ENCODE results near the gene CYP1B1. TPM values are rescaled to one million over a fixed set of nuclear protein-coding genes. Genes with fewer than 3 reads are reported as not detected.

CYP1B1 gene
- total and polyA plus RNA-seq, 3 experiments from 2014 or later = 19.4 TPM; not detected in 1

- Mint-ChIP-seq H3K9me3 (peaks cover 0 to 12% (median 4%) of the 10 kb centered on the region in 5 donors), H3K4me3 (peak overlapping the region in 1 of 7 donors; percentile 13), H3K4me1 (no peaks in the 10 kb centered on the region), H3K36me3 (peaks cover 0 to 2% (median 0%) of the 10 kb centered on the region in 3 donors), H3K27ac (no peak overlapping the region), H3K27me3 (peaks cover 17 to 57% of the 10 kb centered on the region in 2 donors)
- H3K27ac ChIP-seq (ENCODE audit: low read depth, low read length) = no peak overlapping the region
- ChIA-PET POLR2A (no interaction called here), CTCF (interaction anchor here (1.0 kb wide), 1 partner anchor 15 kb away, joined by 3 read pairs; no protein-coding TSS in a partner anchor)
- H3K4me1 ChIP-seq (ENCODE audit: insufficient read depth, low read length) = no peaks in the 10 kb centered on the region
- H3K4me3 ChIP-seq (ENCODE audit: low read length) = no peak overlapping the region
- no peaks in the 10 kb centered on the region for H3K9me3 ChIP-seq (ENCODE audit: low read length)
- H3K36me3 ChIP-seq (ENCODE audit: insufficient read depth, low read length) = no peaks in the 10 kb centered on the region
- DNase-seq = no peak
- H3K27me3 ChIP-seq (ENCODE audit: insufficient read depth, low read length, poor library complexity, severe bottlenecking) = no peaks in the 10 kb centered on the region
Observed at GRCh38 chr2:38106405-38107094, 30.6 kb upstream of the CYP1B1 start.

GRCh38 chr2:38105922-38106321, 30.0 kb upstream of the CYP1B1 start:
- Histone ChIP-seq H3K4me1 (ENCODE audit: insufficient read depth, low read length) (no peaks in the 10 kb centered on the region), H3K4me3 (ENCODE audit: low read length) (no peak overlapping the region), H3K36me3 (ENCODE audit: insufficient read depth, low read length) (no peaks in the 10 kb centered on the region), H3K27me3 (ENCODE audit: insufficient read depth, low read length, poor library complexity, severe bottlenecking) (peaks cover under 1% of the 10 kb centered on the region), H3K27ac (ENCODE audit: low read depth, low read length) (no peak overlapping the region), H3K9me3 (ENCODE audit: low read length) (no peaks in the 10 kb centered on the region)
- ChIA-PET POLR2A (no interaction called here), CTCF (interaction anchor here (1.0 kb wide), 1 partner anchor 16 kb away, joined by 3 read pairs; no protein-coding TSS in a partner anchor)
- H3K4me1 Mint-ChIP-seq = no peaks in the 10 kb centered on the region
- no peak for DNase-seq
- peaks cover 12 to 58% of the 10 kb centered on the region in 2 donors for H3K27me3 Mint-ChIP-seq
- H3K4me3 Mint-ChIP-seq = no peak overlapping the region
- peaks cover 0 to 12% (median 4%) of the 10 kb centered on the region in 5 donors for H3K9me3 Mint-ChIP-seq
- no peaks in the 10 kb centered on the region for H3K36me3 Mint-ChIP-seq
- peak overlapping the region in 1 of 8 donors; percentile 22 for H3K27ac Mint-ChIP-seq

GRCh38 chr2:38104598-38104997, 28.6 kb upstream of the CYP1B1 start:
- Histone ChIP-seq H3K27ac (ENCODE audit: low read depth, low read length) (no peak overlapping the region), H3K36me3 (ENCODE audit: insufficient read depth, low read length) (no peaks in the 10 kb centered on the region), H3K4me1 (ENCODE audit: insufficient read depth, low read length) (no peaks in the 10 kb centered on the region), H3K4me3 (ENCODE audit: low read length) (no peak overlapping the region), H3K9me3 (ENCODE audit: low read length) (no peaks in the 10 kb centered on the region), H3K27me3 (ENCODE audit: insufficient read depth, low read length, poor library complexity, severe bottlenecking) (peaks cover 3% of the 10 kb centered on the region)
- no peak overlapping the region for H3K4me3 Mint-ChIP-seq
- peaks cover 0 to 14% (median 4%) of the 10 kb centered on the region in 5 donors for H3K9me3 Mint-ChIP-seq
- ChIA-PET POLR2A (no interaction called here), CTCF (no interaction called here)
- H3K36me3 Mint-ChIP-seq = no peaks in the 10 kb centered on the region
- no peaks in the 10 kb centered on the region for H3K4me1 Mint-ChIP-seq
- no peak overlapping the region for H3K27ac Mint-ChIP-seq
- no peak for DNase-seq
- H3K27me3 Mint-ChIP-seq = peaks cover 20 to 63% of the 10 kb centered on the region in 2 donors

GRCh38 chr2:38100328-38100727, 24.4 kb upstream of the CYP1B1 start:
- Mint-ChIP-seq H3K9me3 (peaks cover 0 to 11% (median 4%) of the 10 kb centered on the region in 5 donors), H3K36me3 (no peaks in the 10 kb centered on the region), H3K27ac (no peak overlapping the region), H3K4me1 (peaks cover 4 to 14% (median 7%) of the 10 kb centered on the region in 3 donors), H3K27me3 (peaks cover 19 to 88% of the 10 kb centered on the region in 2 donors), H3K4me3 (no peak overlapping the region)
- DNase-seq = no peak
- CTCF ChIA-PET = no interaction called here
- Histone ChIP-seq H3K4me3 (ENCODE audit: low read length) (no peak overlapping the region), H3K9me3 (ENCODE audit: low read length) (no peaks in the 10 kb centered on the region), H3K4me1 (ENCODE audit: insufficient read depth, low read length) (no peaks in the 10 kb centered on the region), H3K36me3 (ENCODE audit: insufficient read depth, low read length) (no peaks in the 10 kb centered on the region), H3K27me3 (ENCODE audit: insufficient read depth, low read length, poor library complexity, severe bottlenecking) (peaks cover 24% of the 10 kb centered on the region), H3K27ac (ENCODE audit: low read depth, low read length) (no peak overlapping the region)
- POLR2A ChIA-PET = no interaction called here

- POLR2A ChIA-PET = no interaction called here
- Mint-ChIP-seq H3K36me3 (no peaks in the 10 kb centered on the region), H3K27me3 (peaks cover 19 to 86% of the 10 kb centered on the region in 2 donors), H3K4me3 (no peak overlapping the region), H3K9me3 (peaks cover 0 to 11% (median 4%) of the 10 kb centered on the region in 5 donors), H3K4me1 (peaks cover 4 to 14% (median 7%) of the 10 kb centered on the region in 3 donors), H3K27ac (no peak overlapping the region)
- no peaks in the 10 kb centered on the region for H3K9me3 ChIP-seq (ENCODE audit: low read length)
- DNase-seq = no peak
- no peaks in the 10 kb centered on the region for H3K36me3 ChIP-seq (ENCODE audit: insufficient read depth, low read length)
- H3K4me3 ChIP-seq (ENCODE audit: low read length) = no peak overlapping the region
- no peaks in the 10 kb centered on the region for H3K4me1 ChIP-seq (ENCODE audit: insufficient read depth, low read length)
- CTCF ChIA-PET = no interaction called here
- no peak overlapping the region for H3K27ac ChIP-seq (ENCODE audit: low read depth, low read length)
- H3K27me3 ChIP-seq (ENCODE audit: insufficient read depth, low read length, poor library complexity, severe bottlenecking) = peaks cover 28% of the 10 kb centered on the region
Observed at GRCh38 chr2:38099099-38100028, 23.4 kb upstream of the CYP1B1 start.

GRCh38 chr2:38098421-38099098, 22.6 kb upstream of the CYP1B1 start:
- Histone ChIP-seq H3K27me3 (ENCODE audit: insufficient read depth, low read length, poor library complexity, severe bottlenecking) (peaks cover 28% of the 10 kb centered on the region), H3K4me3 (ENCODE audit: low read length) (no peak overlapping the region), H3K9me3 (ENCODE audit: low read length) (no peaks in the 10 kb centered on the region), H3K4me1 (ENCODE audit: insufficient read depth, low read length) (no peaks in the 10 kb centered on the region), H3K27ac (ENCODE audit: low read depth, low read length) (no peak overlapping the region), H3K36me3 (ENCODE audit: insufficient read depth, low read length) (no peaks in the 10 kb centered on the region)
- no peak for DNase-seq
- no peaks in the 10 kb centered on the region for H3K36me3 Mint-ChIP-seq
- H3K27ac Mint-ChIP-seq = no peak overlapping the region
- peaks cover 0 to 7% (median 4%) of the 10 kb centered on the region in 5 donors for H3K9me3 Mint-ChIP-seq
- H3K4me1 Mint-ChIP-seq = peaks cover 4 to 14% (median 7%) of the 10 kb centered on the region in 3 donors
- H3K4me3 Mint-ChIP-seq = no peak overlapping the region
- CTCF ChIA-PET = no interaction called here
- POLR2A ChIA-PET = no interaction called here
- peaks cover 19 to 86% of the 10 kb centered on the region in 2 donors for H3K27me3 Mint-ChIP-seq

GRCh38 chr2:38097988-38098385, 22.0 kb upstream of the CYP1B1 start:
- H3K36me3 Mint-ChIP-seq = no peaks in the 10 kb centered on the region
- Histone ChIP-seq H3K27ac (ENCODE audit: low read depth, low read length) (no peak overlapping the region), H3K9me3 (ENCODE audit: low read length) (no peaks in the 10 kb centered on the region), H3K4me3 (ENCODE audit: low read length) (no peak overlapping the region), H3K27me3 (ENCODE audit: insufficient read depth, low read length, poor library complexity, severe bottlenecking) (peaks cover 28% of the 10 kb centered on the region), H3K36me3 (ENCODE audit: insufficient read depth, low read length) (no peaks in the 10 kb centered on the region), H3K4me1 (ENCODE audit: insufficient read depth, low read length) (no peaks in the 10 kb centered on the region)
- H3K27me3 Mint-ChIP-seq = peaks cover 19 to 87% of the 10 kb centered on the region in 2 donors
- no peak for DNase-seq
- no peak overlapping the region for H3K4me3 Mint-ChIP-seq
- ChIA-PET POLR2A (no interaction called here), CTCF (no interaction called here)
- peaks cover 4 to 14% (median 7%) of the 10 kb centered on the region in 3 donors for H3K4me1 Mint-ChIP-seq
- no peak overlapping the region for H3K27ac Mint-ChIP-seq
- peaks cover 0 to 2% (median 0%) of the 10 kb centered on the region in 5 donors for H3K9me3 Mint-ChIP-seq

All from CD8-positive, alpha-beta memory T cell (primary cell).